DND-41 (cell line): ENCODE measurements around the gene FABP2.
"Not testable (repeated sequence)": the region's sequence is repeated elsewhere in the genome, so short reads cannot be mapped to it uniquely, and the experiment has no call there.

Experiments used
- ATAC-seq: fragments of 200-7000 bp; cut with Tn5 transposase; 3 replicates; pipeline ENCODE4 v1.9.1; 2021; ENCODE audit warnings: low read depth; ENCODE audit not compliant: insufficient read depth
- DNase-seq: peaks from one replicate; pipeline ENCODE4 v3.0.0-alpha.2; 2020
- H2AFZ ChIP-seq: 2 replicates; pipeline ENCODE4 v1.6.0; 2012; ENCODE audit warnings: low read depth, low read length
- H3K27ac ChIP-seq: 2 replicates; pipeline ENCODE4 v1.5.1; 2012; ENCODE audit warnings: low read length, inconsistent platforms
- H3K27me3 ChIP-seq: fragments of 200-600 bp; sonication (generic); 2 replicates; pipeline ENCODE4 v1.6.0; 2012; ENCODE audit warnings: low read length, mild to moderate bottlenecking, inconsistent platforms; ENCODE audit not compliant: insufficient read depth, poor library complexity
- H3K36me3 ChIP-seq: 2 replicates; pipeline ENCODE4 v1.5.1; 2012; ENCODE audit warnings: low read length, inconsistent platforms; ENCODE audit not compliant: insufficient read depth
- H3K4me1 ChIP-seq: 2 replicates; pipeline ENCODE4 v1.5.1; 2012; ENCODE audit warnings: mild to moderate bottlenecking, low read length; ENCODE audit not compliant: insufficient read depth
- H3K4me2 ChIP-seq: 2 replicates; pipeline ENCODE4 v1.6.0; 2012; ENCODE audit warnings: mild to moderate bottlenecking, moderate library complexity, low read length, inconsistent platforms; ENCODE audit not compliant: insufficient read depth
- H3K4me3 ChIP-seq, 2 experiments: fragments of 200-600 bp in 1 of 2; shearing (Covaris generic) in 1 of 2; 2 replicates each; pipeline ENCODE4 v1.5.1; 2012 to 2016; ENCODE audit warnings: inconsistent platforms in 2 of 2, low read length in 2 of 2, mild to moderate bottlenecking in 2 of 2, low read depth in 1 of 2, moderate library complexity in 1 of 2
- H3K79me2 ChIP-seq: 2 replicates; pipeline ENCODE4 v1.6.0; 2012; ENCODE audit warnings: low read length, inconsistent platforms; ENCODE audit not compliant: insufficient read depth
- H3K9ac ChIP-seq: 2 replicates; pipeline ENCODE4 v1.6.0; 2012; ENCODE audit warnings: low read depth, mild to moderate bottlenecking, inconsistent platforms, low read length, moderate library complexity
- H3K9me3 ChIP-seq: 2 replicates; pipeline ENCODE4 v1.5.1; 2012; ENCODE audit warnings: low read length, moderate library complexity, mild to moderate bottlenecking, inconsistent platforms; ENCODE audit not compliant: insufficient read depth, severe bottlenecking
- H4K20me1 ChIP-seq: 2 replicates; pipeline ENCODE4 v1.6.0; 2012; ENCODE audit warnings: low read length; ENCODE audit not compliant: insufficient read depth
- CTCF ChIP-seq: IDR thresholded peaks from 2 replicates; pipeline ENCODE4 v1.5.1; 2012; ENCODE audit warnings: borderline replicate concordance, low read length, moderate library complexity, mild to moderate bottlenecking; ENCODE audit not compliant: poor library complexity, severe bottlenecking; ENCODE audit errors: extremely low read depth
- EZH2 ChIP-seq: IDR thresholded peaks from 3 replicates; pipeline ENCODE4 v1.6.1; 2012; ENCODE audit warnings: borderline replicate concordance, low read depth, mild to moderate bottlenecking, moderate library complexity, low read length, inconsistent platforms; ENCODE audit not compliant: severe bottlenecking

Gene FABP2

GRCh38 chr4:119337010-119337409 is 15.1 kb upstream of the FABP2 start:
- DNase-seq (no peak), ATAC-seq (no peak)
- no peak overlapping the region for H3K4me2 ChIP-seq
- H2AFZ ChIP-seq: no peak overlapping the region
- no peak overlapping the region for H3K9ac ChIP-seq
- peaks cover 3% of the 10 kb centered on the region for H3K27me3 ChIP-seq
- no peak overlapping the region for H3K4me3 ChIP-seq
- no peak overlapping the region for H3K27ac ChIP-seq
- no peaks in the 10 kb centered on the region for H3K9me3 ChIP-seq
- no peaks in the 10 kb centered on the region for H3K36me3 ChIP-seq
- H3K79me2 ChIP-seq: no peaks in the 10 kb centered on the region
- TF ChIP-seq EZH2 (no peak), CTCF (no peak)
- no peaks in the 10 kb centered on the region for H4K20me1 ChIP-seq
- H3K4me1 ChIP-seq: no peaks in the 10 kb centered on the region

- ATAC-seq: not testable (repeated sequence)
These were observed 14.5 kb upstream of the FABP2 start for GRCh38 chr4:119336332-119336979.

DNA sequence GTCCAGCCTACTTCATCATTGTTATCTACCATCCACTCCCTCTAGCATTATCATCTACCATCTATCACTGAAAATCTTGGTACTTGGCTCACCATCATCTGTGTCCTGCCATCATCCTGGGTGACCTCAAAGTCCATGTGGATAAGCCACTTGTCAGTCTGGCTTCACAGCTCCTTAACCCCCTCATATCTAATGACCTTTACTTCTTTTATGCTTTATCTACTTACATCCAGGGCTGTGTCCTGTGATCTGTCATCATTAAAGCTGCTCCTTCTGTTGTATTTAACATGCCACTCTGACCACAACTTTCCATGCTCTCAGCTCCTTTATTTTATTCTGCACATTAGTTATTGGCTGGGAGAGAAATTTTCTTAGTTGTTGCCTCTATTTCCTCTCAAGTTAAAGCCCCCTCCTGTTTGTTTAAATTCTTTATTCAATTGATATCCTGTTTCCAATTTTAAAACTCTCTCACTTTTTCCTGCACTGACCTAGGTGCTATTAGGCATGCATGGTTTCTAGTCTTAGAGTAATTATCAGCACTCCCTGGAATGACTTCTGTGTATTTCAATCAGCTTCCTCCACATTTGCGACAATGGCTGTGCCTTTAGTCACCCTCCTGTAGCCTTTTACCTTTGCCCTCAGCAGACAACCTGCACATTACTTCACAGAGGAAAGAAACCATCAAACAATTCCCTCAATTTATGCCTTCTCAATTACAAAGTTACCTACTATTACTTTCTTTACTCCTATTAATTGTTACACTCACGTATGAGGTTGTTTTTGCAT is 8.1 kb upstream of the FABP2 start:
- no peak overlapping the region for H3K9ac ChIP-seq
- H3K4me3 ChIP-seq: no peak overlapping the region
- no peaks in the 10 kb centered on the region for H3K9me3 ChIP-seq
- H3K27me3 ChIP-seq: no peaks in the 10 kb centered on the region
- no peak overlapping the region for H3K27ac ChIP-seq
- H4K20me1 ChIP-seq: no peaks in the 10 kb centered on the region
- H3K4me1 ChIP-seq: no peaks in the 10 kb centered on the region
- H3K4me2 ChIP-seq: no peak overlapping the region
- no peaks in the 10 kb centered on the region for H3K79me2 ChIP-seq
- ATAC-seq (no peak), DNase-seq (no peak)
- H2AFZ ChIP-seq: no peak overlapping the region
- H3K36me3 ChIP-seq: no peaks in the 10 kb centered on the region
- TF ChIP-seq EZH2: no peak
- TF ChIP-seq CTCF: no peak

More at GRCh38 chr4:119336332-119336979, 14.5 kb upstream of the FABP2 start:
- not testable (repeated sequence) for H3K4me2 ChIP-seq, H3K4me1 ChIP-seq, H4K20me1 ChIP-seq, H3K79me2 ChIP-seq, H3K9ac ChIP-seq, H2AFZ ChIP-seq, H3K4me3 ChIP-seq, H3K27me3 ChIP-seq, H3K36me3 ChIP-seq, H3K27ac ChIP-seq, DNase-seq, H3K9me3 ChIP-seq

GRCh38 chr4:119328695-119329094 is 6.8 kb upstream of the FABP2 start:
- Histone ChIP-seq H3K79me2 (no peaks in the 10 kb centered on the region), H3K4me3 (no peak overlapping the region), H3K9me3 (no peaks in the 10 kb centered on the region), H3K27ac (no peak overlapping the region), H3K9ac (no peak overlapping the region), H4K20me1 (no peaks in the 10 kb centered on the region), H2AFZ (no peak overlapping the region), H3K36me3 (no peaks in the 10 kb centered on the region), H3K4me2 (no peak overlapping the region), H3K27me3 (no peaks in the 10 kb centered on the region), H3K4me1 (no peaks in the 10 kb centered on the region)
- ATAC-seq (no peak), DNase-seq (no peak)
- TF ChIP-seq CTCF (no peak), EZH2 (no peak)
